Measurements from ENCODE around the gene APBB2.

APBB2 gene

DNA sequence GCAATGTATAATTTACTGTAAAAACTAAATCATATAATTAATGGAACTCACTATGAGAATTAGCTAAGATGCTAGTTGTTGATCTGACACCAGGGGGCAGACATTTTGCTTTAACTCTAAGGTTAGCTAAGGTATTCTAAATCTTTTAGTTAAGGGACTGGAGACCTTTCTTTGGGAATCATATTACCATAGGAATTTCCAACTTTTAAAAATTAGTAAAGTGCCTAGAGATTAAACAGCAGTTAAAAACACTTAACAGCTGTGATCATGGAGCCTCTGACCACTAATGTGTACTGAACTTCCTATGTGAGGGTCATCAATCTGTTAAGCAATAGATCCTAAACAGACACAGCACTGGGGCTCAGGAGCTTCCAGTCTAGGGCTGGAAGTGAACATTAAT is 238.0 kb downstream of the APBB2 start:
- TF ChIP-seq, protein P1, sequence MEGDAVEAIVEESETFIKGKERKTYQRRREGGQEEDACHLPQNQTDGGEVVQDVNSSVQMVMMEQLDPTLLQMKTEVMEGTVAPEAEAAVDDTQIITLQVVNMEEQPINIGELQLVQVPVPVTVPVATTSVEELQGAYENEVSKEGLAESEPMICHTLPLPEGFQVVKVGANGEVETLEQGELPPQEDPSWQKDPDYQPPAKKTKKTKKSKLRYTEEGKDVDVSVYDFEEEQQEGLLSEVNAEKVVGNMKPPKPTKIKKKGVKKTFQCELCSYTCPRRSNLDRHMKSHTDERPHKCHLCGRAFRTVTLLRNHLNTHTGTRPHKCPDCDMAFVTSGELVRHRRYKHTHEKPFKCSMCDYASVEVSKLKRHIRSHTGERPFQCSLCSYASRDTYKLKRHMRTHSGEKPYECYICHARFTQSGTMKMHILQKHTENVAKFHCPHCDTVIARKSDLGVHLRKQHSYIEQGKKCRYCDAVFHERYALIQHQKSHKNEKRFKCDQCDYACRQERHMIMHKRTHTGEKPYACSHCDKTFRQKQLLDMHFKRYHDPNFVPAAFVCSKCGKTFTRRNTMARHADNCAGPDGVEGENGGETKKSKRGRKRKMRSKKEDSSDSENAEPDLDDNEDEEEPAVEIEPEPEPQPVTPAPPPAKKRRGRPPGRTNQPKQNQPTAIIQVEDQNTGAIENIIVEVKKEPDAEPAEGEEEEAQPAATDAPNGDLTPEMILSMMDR (IDR thresholded peaks at IDR 0.05; ENCODE audit: low read depth, low read length), result 0 out of 2 replicates have a peak, but pooled peaks have one; percentile 31
- no peak overlapping the region for H3K4me3 ChIP-seq (ENCODE audit: low read depth, low read length)

DNA sequence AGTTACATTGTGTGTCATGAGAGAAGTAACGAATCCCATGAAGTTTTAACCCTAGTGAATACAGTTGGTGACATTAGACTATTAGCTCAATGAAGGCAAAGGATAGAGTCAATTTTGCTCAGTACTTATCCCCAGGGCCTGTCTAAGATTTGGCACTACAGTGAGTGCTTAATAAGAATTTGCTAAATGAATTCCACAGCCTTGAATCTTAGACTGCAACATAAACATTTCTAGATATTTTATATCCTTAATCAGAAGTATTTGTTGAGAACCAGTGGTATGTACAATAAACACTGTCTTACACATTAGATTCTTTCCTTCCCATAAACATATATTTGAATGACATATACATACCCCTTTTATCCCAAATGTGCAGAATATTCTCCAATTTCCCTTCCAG is 241.6 kb downstream of the APBB2 start:
- TF ChIP-seq, protein P1 (IDR thresholded peaks at IDR 0.05; ENCODE audit: low read depth, low read length), result no peak
- no peak overlapping the region for H3K4me3 ChIP-seq (ENCODE audit: low read depth, low read length)

DNA sequence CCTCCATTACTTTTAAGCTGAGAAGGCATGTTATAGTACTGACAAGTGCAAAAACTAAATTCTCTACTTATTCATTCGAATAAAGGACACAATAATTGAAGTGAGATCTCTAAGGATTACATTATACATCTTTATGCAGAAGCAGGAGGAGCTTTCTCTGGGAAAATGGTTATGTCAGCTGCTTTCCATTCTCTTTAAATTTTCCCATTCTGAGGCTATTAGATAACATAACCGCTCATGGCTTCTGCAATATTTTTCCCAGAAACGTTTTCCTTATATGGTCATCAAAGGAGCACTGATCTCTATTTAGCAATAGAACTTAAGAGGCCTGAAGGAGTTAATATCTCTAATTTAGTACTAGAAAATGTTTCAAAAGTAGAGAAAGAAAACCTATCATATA is 243.0 kb downstream of the APBB2 start:
- no peak overlapping the region for H3K4me3 ChIP-seq (ENCODE audit: low read depth, low read length)
- TF ChIP-seq, protein P1 (IDR thresholded peaks at IDR 0.05; ENCODE audit: low read depth, low read length), result no peak

DNA sequence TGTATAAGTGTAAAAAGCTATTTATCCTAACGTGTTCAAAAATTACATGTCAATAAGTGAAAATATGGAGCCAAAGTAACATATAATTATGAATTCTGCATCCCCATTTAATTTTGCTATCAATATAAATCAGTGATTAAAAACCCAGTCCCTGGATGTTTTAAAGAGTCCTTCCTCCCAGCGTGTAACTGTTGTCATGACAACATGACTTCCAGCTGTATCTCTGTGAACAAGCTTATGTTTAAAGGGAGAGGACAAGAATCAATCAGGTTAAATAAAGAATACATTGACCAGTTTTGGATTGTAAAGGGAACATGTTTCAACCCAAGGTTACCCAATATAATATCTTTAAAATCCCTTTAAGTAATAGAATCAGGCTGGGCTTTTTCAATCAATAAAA is 244.8 kb downstream of the APBB2 start:
- no peak overlapping the region for H3K4me3 ChIP-seq (ENCODE audit: low read depth, low read length)
- TF ChIP-seq, protein P1 (IDR thresholded peaks at IDR 0.05; ENCODE audit: low read depth, low read length), result no peak

DNA sequence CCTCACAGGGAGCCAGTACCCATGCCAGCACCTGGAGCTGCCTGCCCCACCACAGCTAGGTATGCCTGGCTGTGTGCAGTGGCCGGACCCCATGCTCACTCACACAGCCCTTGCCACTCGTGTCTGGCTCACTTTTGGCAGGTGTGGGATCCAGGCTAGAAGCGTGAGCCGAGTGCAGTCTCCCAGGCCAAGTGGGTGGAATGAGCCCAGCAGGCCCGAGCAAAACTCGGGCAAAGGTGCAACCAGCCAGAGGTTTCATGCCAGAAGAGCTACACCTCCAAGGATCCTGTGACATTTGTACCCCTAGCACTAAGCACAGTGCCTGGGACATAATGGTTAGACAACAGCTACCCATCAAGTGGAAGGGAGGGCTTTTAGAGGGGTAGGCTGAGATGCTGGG is 246.8 kb downstream of the APBB2 start:
- no peak overlapping the region for H3K4me3 ChIP-seq (ENCODE audit: low read depth, low read length)
- TF ChIP-seq, protein P1 (IDR thresholded peaks at IDR 0.05; ENCODE audit: low read depth, low read length), result no peak

DNA sequence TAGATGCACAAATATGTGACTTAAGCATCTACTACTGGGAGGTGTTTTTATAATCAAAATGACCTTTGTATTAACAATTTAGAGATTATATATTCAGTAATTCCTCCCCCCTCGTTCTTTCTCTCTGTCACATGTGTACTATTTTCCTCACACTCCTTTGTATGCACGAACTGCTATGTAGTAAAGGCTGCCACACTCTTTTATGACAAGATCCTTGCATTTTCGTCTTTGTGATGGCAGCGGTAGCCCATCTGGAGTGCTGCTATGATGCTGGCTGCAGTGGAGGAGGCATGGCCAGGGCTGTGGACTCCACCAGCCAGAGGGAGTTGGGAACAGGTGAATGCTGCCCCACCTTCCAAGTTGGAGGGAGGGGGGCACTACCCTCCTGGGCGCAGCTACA is 248.3 kb downstream of the APBB2 start:
- TF ChIP-seq, protein P1 (IDR thresholded peaks at IDR 0.05; ENCODE audit: low read depth, low read length), result no peak
- H3K4me3 ChIP-seq (ENCODE audit: low read depth, low read length), result no peak overlapping the region

DNA sequence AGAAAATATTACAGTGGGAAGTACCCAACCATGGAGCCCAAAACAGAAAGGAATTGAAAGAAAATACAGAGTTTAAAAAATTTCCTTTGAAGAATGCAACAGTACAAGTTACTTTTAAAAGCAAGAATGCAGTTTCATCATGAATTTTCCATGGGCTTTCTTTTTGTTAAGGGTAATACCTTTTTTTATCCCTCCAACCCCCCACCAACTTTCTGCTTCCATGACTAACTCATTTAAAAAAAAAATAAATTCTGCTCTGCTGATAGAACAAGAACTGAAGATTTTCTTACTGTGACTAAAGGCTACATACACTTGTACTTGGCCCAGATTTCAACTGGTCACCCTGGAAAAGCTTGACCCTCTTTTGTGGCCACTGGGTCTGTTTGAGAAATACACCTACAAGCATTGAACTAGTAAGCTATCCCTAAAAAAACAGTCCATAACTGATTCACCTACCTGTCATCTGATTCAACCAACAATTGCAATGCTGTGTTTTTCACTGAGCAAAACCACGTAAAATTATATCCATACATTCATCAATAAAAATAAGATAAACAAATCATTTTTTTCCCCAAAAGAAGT is 250.4 kb downstream of the APBB2 start:
- TF ChIP-seq, protein P1 (IDR thresholded peaks at IDR 0.05; ENCODE audit: low read depth, low read length), result no peak

More for the DNA sequence above, 250.4 kb downstream of the APBB2 start:
- H3K4me3 ChIP-seq (ENCODE audit: low read depth, low read length), result no peak overlapping the region

All from WI38 (cell line).